ENCODE data around the gene ATP6V0A1. TPM values are rescaled to one million over a fixed set of nuclear protein-coding genes. Genes with fewer than 3 reads are reported as not detected.

Gene ATP6V0A1
- total RNA-seq, 1 donor from 2014 or later = 103 TPM

- no peak for DNase-seq (ENCODE audit: low spot score)
- no peak overlapping the region for H3K27ac Mint-ChIP-seq (ENCODE audit: unreplicated experiment)
- H3K9me3 Mint-ChIP-seq (ENCODE audit: unreplicated experiment) = no peaks in the 10 kb centered on the region
- no peak overlapping the region for H3K4me3 Mint-ChIP-seq (ENCODE audit: unreplicated experiment)
- TF ChIP-seq, protein P1, sequence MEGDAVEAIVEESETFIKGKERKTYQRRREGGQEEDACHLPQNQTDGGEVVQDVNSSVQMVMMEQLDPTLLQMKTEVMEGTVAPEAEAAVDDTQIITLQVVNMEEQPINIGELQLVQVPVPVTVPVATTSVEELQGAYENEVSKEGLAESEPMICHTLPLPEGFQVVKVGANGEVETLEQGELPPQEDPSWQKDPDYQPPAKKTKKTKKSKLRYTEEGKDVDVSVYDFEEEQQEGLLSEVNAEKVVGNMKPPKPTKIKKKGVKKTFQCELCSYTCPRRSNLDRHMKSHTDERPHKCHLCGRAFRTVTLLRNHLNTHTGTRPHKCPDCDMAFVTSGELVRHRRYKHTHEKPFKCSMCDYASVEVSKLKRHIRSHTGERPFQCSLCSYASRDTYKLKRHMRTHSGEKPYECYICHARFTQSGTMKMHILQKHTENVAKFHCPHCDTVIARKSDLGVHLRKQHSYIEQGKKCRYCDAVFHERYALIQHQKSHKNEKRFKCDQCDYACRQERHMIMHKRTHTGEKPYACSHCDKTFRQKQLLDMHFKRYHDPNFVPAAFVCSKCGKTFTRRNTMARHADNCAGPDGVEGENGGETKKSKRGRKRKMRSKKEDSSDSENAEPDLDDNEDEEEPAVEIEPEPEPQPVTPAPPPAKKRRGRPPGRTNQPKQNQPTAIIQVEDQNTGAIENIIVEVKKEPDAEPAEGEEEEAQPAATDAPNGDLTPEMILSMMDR (IDR thresholded peaks at IDR 0.05; ENCODE audit: unreplicated experiment) = no peak
- H3K4me1 Mint-ChIP-seq (ENCODE audit: unreplicated experiment) = peaks cover 23% of the 10 kb centered on the region
- H3K27me3 Mint-ChIP-seq (ENCODE audit: unreplicated experiment) = no peaks in the 10 kb centered on the region
- H3K36me3 Mint-ChIP-seq (ENCODE audit: low read depth, unreplicated experiment) = peaks cover 28% of the 10 kb centered on the region
These were observed 25.6 kb downstream of the ATP6V0A1 start for GRCh38 chr17:42484304-42484703.

- peaks cover 30% of the 10 kb centered on the region for H3K36me3 Mint-ChIP-seq (ENCODE audit: low read depth, unreplicated experiment)
- H3K9me3 Mint-ChIP-seq (ENCODE audit: unreplicated experiment) = no peaks in the 10 kb centered on the region
These were observed 27.0 kb downstream of the ATP6V0A1 start for GRCh38 chr17:42485680-42486079.

DNA sequence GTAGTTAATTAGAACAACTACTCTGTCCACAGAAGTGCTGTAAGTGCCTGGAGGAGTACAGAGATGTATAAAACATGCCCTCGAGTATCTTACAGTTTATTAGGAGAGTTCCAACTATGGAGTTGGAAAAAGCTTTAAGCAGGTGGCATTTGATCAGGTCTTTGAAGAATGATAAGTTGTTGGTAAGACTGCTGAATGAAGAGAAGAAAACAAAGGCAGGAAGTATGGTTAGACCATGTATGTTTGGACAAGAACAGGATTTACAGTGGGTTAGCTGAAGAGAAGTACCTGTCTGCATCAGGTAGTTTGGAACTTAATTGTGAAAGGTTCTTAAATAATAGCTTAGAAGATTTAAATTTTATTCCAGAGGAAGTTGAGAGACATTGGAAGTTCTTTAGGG, 29.4 kb downstream of the ATP6V0A1 start:
- Mint-ChIP-seq H3K27me3 (ENCODE audit: unreplicated experiment) (peaks cover 3% of the 10 kb centered on the region), H3K36me3 (ENCODE audit: low read depth, unreplicated experiment) (peaks cover 28% of the 10 kb centered on the region), H3K4me3 (ENCODE audit: unreplicated experiment) (peak overlapping the region; percentile 2), H3K4me1 (ENCODE audit: unreplicated experiment) (peaks cover 25% of the 10 kb centered on the region), H3K27ac (ENCODE audit: unreplicated experiment) (peak overlapping the region; percentile 68), H3K9me3 (ENCODE audit: unreplicated experiment) (no peaks in the 10 kb centered on the region)
- TF ChIP-seq, protein P1 (IDR thresholded peaks at IDR 0.05; ENCODE audit: unreplicated experiment) = no peak
- DNase-seq (ENCODE audit: low spot score) = no peak

More at GRCh38 chr17:42485680-42486079, 27.0 kb downstream of the ATP6V0A1 start:
- Mint-ChIP-seq H3K4me1 (ENCODE audit: unreplicated experiment) (peaks cover 27% of the 10 kb centered on the region), H3K27ac (ENCODE audit: unreplicated experiment) (peak overlapping the region; percentile 64), H3K4me3 (ENCODE audit: unreplicated experiment) (no peak overlapping the region), H3K27me3 (ENCODE audit: unreplicated experiment) (peaks cover 3% of the 10 kb centered on the region)
- DNase-seq (ENCODE audit: low spot score) = no peak
- TF ChIP-seq, protein P1 (IDR thresholded peaks at IDR 0.05; ENCODE audit: unreplicated experiment) = no peak

DNA sequence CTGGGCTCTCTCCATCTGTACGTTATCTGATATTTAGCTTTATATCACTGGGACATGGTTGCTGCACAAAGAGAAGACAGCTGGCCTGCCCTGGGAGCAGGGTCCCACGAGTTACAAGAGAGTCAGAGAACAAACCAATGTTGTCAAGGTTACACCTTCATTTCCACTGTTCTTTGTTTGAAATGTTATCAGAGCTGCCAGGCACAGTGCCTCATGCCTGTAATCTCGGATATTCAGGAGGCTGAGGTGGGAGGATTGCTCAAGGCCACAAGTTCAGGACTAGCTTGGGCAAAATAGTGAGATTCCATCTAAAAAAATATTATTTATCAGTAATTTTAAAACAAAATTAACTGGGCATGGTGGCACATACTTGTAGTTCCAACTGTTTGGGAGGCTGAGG, 34.6 kb downstream of the ATP6V0A1 start:
- no peak for DNase-seq (ENCODE audit: low spot score)
- Mint-ChIP-seq H3K4me3 (ENCODE audit: unreplicated experiment) (peak overlapping the region; percentile 21), H3K27me3 (ENCODE audit: unreplicated experiment) (peaks cover 3% of the 10 kb centered on the region), H3K9me3 (ENCODE audit: unreplicated experiment) (no peaks in the 10 kb centered on the region), H3K27ac (ENCODE audit: unreplicated experiment) (peak overlapping the region; percentile 83), H3K36me3 (ENCODE audit: low read depth, unreplicated experiment) (peaks cover 42% of the 10 kb centered on the region), H3K4me1 (ENCODE audit: unreplicated experiment) (peaks cover 5% of the 10 kb centered on the region)
- TF ChIP-seq, protein P1 (IDR thresholded peaks at IDR 0.05; ENCODE audit: unreplicated experiment) = no peak

DNA sequence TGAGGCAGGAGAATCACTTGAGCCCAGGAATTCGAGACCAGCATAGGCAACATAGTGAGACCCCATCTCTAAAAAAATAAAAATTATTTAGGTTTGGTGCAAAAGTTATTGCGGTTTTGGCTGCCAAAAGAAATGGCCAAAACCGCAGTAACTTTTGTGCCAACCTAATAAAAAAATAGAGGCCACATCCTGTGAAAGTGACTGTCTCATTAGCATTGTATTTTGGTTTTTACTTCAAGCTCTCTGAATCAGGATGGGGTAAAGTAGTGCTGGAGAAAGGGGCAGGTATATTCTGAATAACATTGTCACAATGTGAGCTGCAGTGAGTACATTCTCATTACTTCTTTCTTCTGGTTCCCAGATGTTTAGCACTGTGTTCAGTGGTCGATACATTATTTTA, 36.0 kb downstream of the ATP6V0A1 start:
- Mint-ChIP-seq H3K4me1 (ENCODE audit: unreplicated experiment) (peaks cover under 1% of the 10 kb centered on the region), H3K27ac (ENCODE audit: unreplicated experiment) (peak overlapping the region; percentile 61), H3K27me3 (ENCODE audit: unreplicated experiment) (peaks cover 2% of the 10 kb centered on the region), H3K9me3 (ENCODE audit: unreplicated experiment) (no peaks in the 10 kb centered on the region), H3K4me3 (ENCODE audit: unreplicated experiment) (no peak overlapping the region), H3K36me3 (ENCODE audit: low read depth, unreplicated experiment) (peaks cover 36% of the 10 kb centered on the region)
- TF ChIP-seq, protein P1 (IDR thresholded peaks at IDR 0.05; ENCODE audit: unreplicated experiment) = no peak
- no peak for DNase-seq (ENCODE audit: low spot score)
